HUES6 (cell line): ENCODE data around the gene SLC10A7.

Source experiments
- H3K27ac ChIP-seq: 2 replicates; pipeline ENCODE4 v1.7.0; 2013; ENCODE audit warnings: low read depth, mild to moderate bottlenecking, low read length, inconsistent platforms
- H3K27me3 ChIP-seq: 2 replicates; pipeline ENCODE4 v1.6.1; 2013; ENCODE audit warnings: low read length; ENCODE audit not compliant: control insufficient read depth, insufficient read depth
- H3K36me3 ChIP-seq: 2 replicates; pipeline ENCODE4 v1.6.1; 2013; ENCODE audit warnings: low read length; ENCODE audit not compliant: control insufficient read depth, insufficient read depth
- H3K4me1 ChIP-seq: 2 replicates; pipeline ENCODE4 v1.6.1; 2013; ENCODE audit warnings: low read length; ENCODE audit not compliant: control insufficient read depth, insufficient read depth
- H3K4me3 ChIP-seq: 2 replicates; pipeline ENCODE4 v1.5.1; 2013; ENCODE audit warnings: low read depth, low read length
- H3K9ac ChIP-seq: one replicate; pipeline ENCODE4 v1.6.1; 2013; ENCODE audit warnings: mild to moderate bottlenecking, low read length
- H3K9me3 ChIP-seq: 2 replicates; pipeline ENCODE4 v1.6.1; 2013; ENCODE audit warnings: low read depth, low read length; ENCODE audit not compliant: control insufficient read depth, insufficient read depth

Gene SLC10A7

DNA sequence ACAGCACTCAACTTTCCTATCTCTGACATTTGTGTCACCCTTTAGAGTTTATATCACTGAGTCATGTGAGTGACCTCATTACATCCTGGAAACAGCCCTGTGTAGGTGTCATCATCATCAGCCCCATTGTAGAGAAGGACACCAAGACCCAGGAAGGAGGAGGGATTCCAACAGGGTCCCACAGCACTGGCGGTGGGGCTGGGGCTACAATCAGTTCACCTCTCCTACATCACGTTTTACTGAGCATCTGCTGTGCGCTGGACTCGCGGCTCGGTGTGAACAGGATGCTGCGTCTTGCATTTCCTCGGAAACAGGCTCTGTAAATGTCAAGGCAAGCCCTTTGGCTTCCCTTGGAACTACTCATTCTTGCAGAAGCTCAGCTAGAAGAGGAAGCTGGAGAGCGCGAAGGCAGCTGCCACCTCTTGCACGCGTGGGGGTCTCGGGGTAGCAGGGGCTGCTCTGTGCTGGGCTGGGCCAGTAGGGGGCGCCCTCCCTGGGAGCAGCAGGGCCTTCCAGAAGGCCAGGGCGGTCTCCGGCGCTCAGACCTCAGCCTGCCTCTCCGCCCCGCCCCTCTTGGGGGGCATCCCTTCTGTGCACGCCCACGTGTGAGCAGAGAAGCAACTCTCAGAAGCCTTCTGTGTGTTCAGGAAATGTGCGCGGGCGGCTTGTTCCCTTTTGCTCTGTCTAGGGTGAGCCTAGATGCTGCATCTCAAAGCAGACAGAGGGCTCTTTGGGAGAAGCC, 278.4 kb downstream of the SLC10A7 start:
- no peak overlapping the region for H3K27ac ChIP-seq
- no peak overlapping the region for H3K9ac ChIP-seq
- H3K4me3 ChIP-seq: no peak overlapping the region
- no peaks in the 10 kb centered on the region for H3K9me3 ChIP-seq
- no peaks in the 10 kb centered on the region for H3K36me3 ChIP-seq
- peaks cover 8% of the 10 kb centered on the region for H3K4me1 ChIP-seq
- no peaks in the 10 kb centered on the region for H3K27me3 ChIP-seq

DNA sequence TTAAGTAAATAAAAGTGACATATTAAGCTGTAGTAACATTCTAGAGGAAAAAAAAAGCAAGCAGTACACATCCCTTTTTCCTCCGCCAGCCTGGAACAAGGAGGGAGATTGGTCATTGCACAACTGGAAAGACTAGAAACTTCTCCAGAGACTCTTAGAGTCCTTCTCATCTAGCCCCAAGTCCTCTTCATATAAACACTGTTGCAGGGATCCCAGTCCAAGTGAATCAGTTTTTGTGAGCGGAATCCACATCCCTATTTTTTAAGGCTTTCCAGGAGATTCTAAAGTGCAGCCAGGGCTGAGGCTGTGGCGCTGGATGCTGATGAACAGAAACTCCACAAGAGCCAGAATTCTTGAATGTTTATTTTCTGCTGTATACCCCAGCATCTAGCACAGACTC, 283.6 kb downstream of the SLC10A7 start:
- Histone ChIP-seq H3K36me3 (no peaks in the 10 kb centered on the region), H3K4me1 (peaks cover 8% of the 10 kb centered on the region), H3K9ac (no peak overlapping the region), H3K27me3 (no peaks in the 10 kb centered on the region), H3K27ac (no peak overlapping the region), H3K4me3 (no peak overlapping the region), H3K9me3 (no peaks in the 10 kb centered on the region)

GRCh38 chr4:146237092-146237491, 284.6 kb downstream of the SLC10A7 start:
- no peak overlapping the region for H3K9ac ChIP-seq
- no peak overlapping the region for H3K4me3 ChIP-seq
- no peaks in the 10 kb centered on the region for H3K36me3 ChIP-seq
- no peak overlapping the region for H3K27ac ChIP-seq
- 0 out of 2 replicates have a peak, but pooled peaks cover 7% of the 10 kb centered on the region for H3K9me3 ChIP-seq
- H3K27me3 ChIP-seq: no peaks in the 10 kb centered on the region
- H3K4me1 ChIP-seq: peaks cover 5% of the 10 kb centered on the region

- Histone ChIP-seq H3K27ac (no peak overlapping the region), H3K4me3 (no peak overlapping the region), H3K9ac (no peak overlapping the region), H3K9me3 (0 out of 2 replicates have a peak, but pooled peaks cover 8% of the 10 kb centered on the region), H3K36me3 (no peaks in the 10 kb centered on the region), H3K4me1 (no peaks in the 10 kb centered on the region), H3K27me3 (no peaks in the 10 kb centered on the region)
Observed at GRCh38 chr4:146236216-146236615, 285.5 kb downstream of the SLC10A7 start.

- Histone ChIP-seq H3K4me3 (no peak overlapping the region), H3K36me3 (no peaks in the 10 kb centered on the region), H3K27me3 (no peaks in the 10 kb centered on the region), H3K4me1 (no peaks in the 10 kb centered on the region), H3K9me3 (0 out of 2 replicates have a peak, but pooled peaks cover 8% of the 10 kb centered on the region), H3K27ac (no peak overlapping the region), H3K9ac (no peak overlapping the region)
Observed at GRCh38 chr4:146235654-146236177, 286.0 kb downstream of the SLC10A7 start.

GRCh38 chr4:146232131-146232722, 289.5 kb downstream of the SLC10A7 start:
- Histone ChIP-seq H3K9me3 (0 out of 2 replicates have a peak, but pooled peaks cover 8% of the 10 kb centered on the region), H3K27ac (no peak overlapping the region), H3K9ac (no peak overlapping the region), H3K4me3 (no peak overlapping the region), H3K4me1 (no peaks in the 10 kb centered on the region), H3K36me3 (no peaks in the 10 kb centered on the region), H3K27me3 (no peaks in the 10 kb centered on the region)

DNA sequence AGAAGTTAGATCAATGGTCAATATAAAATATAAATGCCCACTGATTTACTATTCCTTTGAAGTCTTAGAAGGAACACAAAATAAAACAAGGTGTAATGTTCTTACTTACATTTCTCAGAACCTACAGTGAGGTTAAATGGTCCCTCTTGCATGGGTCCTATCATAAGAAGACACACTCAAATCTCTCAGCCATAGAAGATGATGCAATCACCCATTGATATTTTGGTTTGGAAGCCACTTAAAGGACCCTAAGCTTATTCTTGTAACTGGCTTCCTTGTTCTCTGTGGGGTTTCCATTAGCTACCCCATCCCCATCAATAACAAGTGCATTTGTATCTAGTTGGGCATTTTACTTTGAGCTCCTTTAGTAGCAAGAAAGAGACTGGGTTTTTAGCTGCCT, 292.3 kb downstream of the SLC10A7 start:
- H3K9me3 ChIP-seq: 0 out of 2 replicates have a peak, but pooled peaks cover 8% of the 10 kb centered on the region
- H3K4me3 ChIP-seq: no peak overlapping the region
- no peak overlapping the region for H3K27ac ChIP-seq
- no peaks in the 10 kb centered on the region for H3K4me1 ChIP-seq
- no peaks in the 10 kb centered on the region for H3K36me3 ChIP-seq
- H3K27me3 ChIP-seq: no peaks in the 10 kb centered on the region
- no peak overlapping the region for H3K9ac ChIP-seq

- Histone ChIP-seq H3K4me3 (no peak overlapping the region), H3K9me3 (no peaks in the 10 kb centered on the region), H3K4me1 (no peaks in the 10 kb centered on the region), H3K36me3 (no peaks in the 10 kb centered on the region), H3K27ac (no peak overlapping the region), H3K9ac (no peak overlapping the region), H3K27me3 (no peaks in the 10 kb centered on the region)
Observed at GRCh38 chr4:146224326-146224966, 297.3 kb downstream of the SLC10A7 start.

GRCh38 chr4:146222313-146222712, 299.4 kb downstream of the SLC10A7 start:
- Histone ChIP-seq H3K27me3 (no peaks in the 10 kb centered on the region), H3K27ac (no peak overlapping the region), H3K4me3 (no peak overlapping the region), H3K9ac (no peak overlapping the region), H3K36me3 (no peaks in the 10 kb centered on the region), H3K9me3 (no peaks in the 10 kb centered on the region), H3K4me1 (no peaks in the 10 kb centered on the region)

- Histone ChIP-seq H3K27me3 (no peaks in the 10 kb centered on the region), H3K4me3 (no peak within 1 kb of the TSS), H3K4me1 (no peaks in the 10 kb centered on the region), H3K27ac (no peak within 1 kb of the TSS), H3K36me3 (no peaks in the 10 kb centered on the region), H3K9me3 (no peaks in the 10 kb centered on the region), H3K9ac (no peak within 1 kb of the TSS)
Observed at GRCh38 chr4:146214238-146214637, 307.5 kb downstream of the SLC10A7 start, which contains the start of gene REELD1. TSS of gene REELD1 (plus strand) at chr4:146214538. CDS start at chr4:146216953, 2,415 bp downstream.

DNA sequence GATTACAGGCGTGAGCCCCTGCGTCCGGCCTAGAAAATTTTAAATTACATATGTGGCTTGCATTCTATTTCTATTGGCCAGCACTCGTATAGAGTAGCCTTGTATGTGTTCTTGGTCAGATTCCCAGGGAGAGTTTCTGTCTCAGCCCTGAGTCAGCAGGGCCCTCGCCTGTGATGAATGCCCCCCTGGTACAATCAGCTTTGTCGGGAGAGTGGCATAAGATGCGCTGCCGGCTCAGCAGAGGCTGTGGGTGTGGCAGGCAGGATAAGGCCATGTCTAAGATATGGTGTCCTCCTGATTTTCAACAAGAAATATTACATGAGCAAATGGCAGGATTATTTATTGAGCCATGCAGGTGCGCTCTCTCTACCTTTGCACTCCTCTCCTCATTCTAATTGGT, 309.0 kb downstream of the SLC10A7 start:
- H3K36me3 ChIP-seq: no peaks in the 10 kb centered on the region
- no peaks in the 10 kb centered on the region for H3K4me1 ChIP-seq
- H3K27me3 ChIP-seq: no peaks in the 10 kb centered on the region
- H3K9ac ChIP-seq: no peak overlapping the region
- no peak overlapping the region for H3K27ac ChIP-seq
- no peaks in the 10 kb centered on the region for H3K9me3 ChIP-seq
- H3K4me3 ChIP-seq: no peak overlapping the region
